ENCODE measurements around the gene IGF1R. TPM values are rescaled to one million over a fixed set of nuclear protein-coding genes. Genes with fewer than 3 reads are reported as not detected.
A peak's percentile ranks its signal among the peaks of the same experiment; 100 is the strongest.

The IGF1R gene
- total and polyA plus RNA-seq, 4 experiments from 2014 or later, result 0.45 to 49.2 (median 25.1) TPM

GRCh38 chr15:98733098-98733497, 84.8 kb downstream of the IGF1R start:
- no peaks in the 10 kb centered on the region for H3K9me3 ChIP-seq (ENCODE audit: control insufficient read depth in 1 of 2, low read length in 2 of 2)
- H3K4me1 ChIP-seq (ENCODE audit: insufficient read depth, low read length), result no peaks in the 10 kb centered on the region
- Mint-ChIP-seq H3K4me1 (peaks cover 0 to 25% (median 11%) of the 10 kb centered on the region in 4 donors), H3K4me3 (no peak overlapping the region), H3K27ac (no peak overlapping the region), H3K36me3 (no peaks in the 10 kb centered on the region), H3K27me3 (peaks cover 0 to 3% of the 10 kb centered on the region in 2 donors), H3K9me3 (no peaks in the 10 kb centered on the region)
- H3K27ac ChIP-seq (ENCODE audit: low read depth, low read length), result no peak overlapping the region
- DNase-seq, result no peak
- H3K36me3 ChIP-seq (ENCODE audit: insufficient read depth, low read length), result no peaks in the 10 kb centered on the region
- ChIA-PET POLR2A (ENCODE audit: partially characterized antibody) (no interaction called here), CTCF (ENCODE audit: partially characterized antibody) (no interaction called here)
- intact Hi-C loops (cut with micrococcal nuclease), result no loop called here
- H3K27me3 ChIP-seq (ENCODE audit: insufficient read depth, low read length), result no peaks in the 10 kb centered on the region
- H3K4me3 ChIP-seq (ENCODE audit: low read length in 2 of 2), result no peak overlapping the region

- H3K36me3 ChIP-seq (ENCODE audit: insufficient read depth, low read length), result no peaks in the 10 kb centered on the region
- H3K9me3 ChIP-seq (ENCODE audit: control insufficient read depth in 1 of 2, low read length in 2 of 2), result no peaks in the 10 kb centered on the region
- intact Hi-C loops (cut with micrococcal nuclease), result no loop called here
- Mint-ChIP-seq H3K4me1 (peaks cover 1 to 32% (median 13%) of the 10 kb centered on the region in 4 donors), H3K9me3 (no peaks in the 10 kb centered on the region), H3K27me3 (peaks cover 0 to 3% of the 10 kb centered on the region in 2 donors), H3K27ac (no peak overlapping the region), H3K36me3 (no peaks in the 10 kb centered on the region), H3K4me3 (no peak overlapping the region)
- no peaks in the 10 kb centered on the region for H3K4me1 ChIP-seq (ENCODE audit: insufficient read depth, low read length)
- no peak overlapping the region for H3K4me3 ChIP-seq (ENCODE audit: low read length in 2 of 2)
- no peak overlapping the region for H3K27ac ChIP-seq (ENCODE audit: low read depth, low read length)
- no peaks in the 10 kb centered on the region for H3K27me3 ChIP-seq (ENCODE audit: insufficient read depth, low read length)
- no peak for DNase-seq
- POLR2A ChIA-PET (ENCODE audit: partially characterized antibody), result no interaction called here
- CTCF ChIA-PET (ENCODE audit: partially characterized antibody), result no interaction called here
These were observed 86.3 kb downstream of the IGF1R start for GRCh38 chr15:98734466-98735199.

GRCh38 chr15:98735304-98735703, 87.0 kb downstream of the IGF1R start:
- Histone ChIP-seq H3K4me1 (ENCODE audit: insufficient read depth, low read length) (no peaks in the 10 kb centered on the region), H3K36me3 (ENCODE audit: insufficient read depth, low read length) (no peaks in the 10 kb centered on the region), H3K27me3 (ENCODE audit: insufficient read depth, low read length) (no peaks in the 10 kb centered on the region), H3K4me3 (ENCODE audit: low read length in 2 of 2) (no peak overlapping the region), H3K9me3 (ENCODE audit: control insufficient read depth in 1 of 2, low read length in 2 of 2) (no peaks in the 10 kb centered on the region), H3K27ac (ENCODE audit: low read depth, low read length) (no peak overlapping the region)
- DNase-seq, result no peak
- H3K4me1 Mint-ChIP-seq, result peaks cover 1 to 32% (median 14%) of the 10 kb centered on the region in 4 donors
- H3K27ac Mint-ChIP-seq, result no peak overlapping the region
- intact Hi-C loops (cut with micrococcal nuclease), result no loop called here
- no peaks in the 10 kb centered on the region for H3K36me3 Mint-ChIP-seq
- ChIA-PET POLR2A (ENCODE audit: partially characterized antibody) (no interaction called here), CTCF (ENCODE audit: partially characterized antibody) (no interaction called here)
- H3K27me3 Mint-ChIP-seq, result peaks cover 0 to 3% of the 10 kb centered on the region in 2 donors
- no peak overlapping the region for H3K4me3 Mint-ChIP-seq
- no peaks in the 10 kb centered on the region for H3K9me3 Mint-ChIP-seq

GRCh38 chr15:98735895-98736617, 87.7 kb downstream of the IGF1R start:
- no peak for DNase-seq
- ChIA-PET POLR2A (ENCODE audit: partially characterized antibody) (no interaction called here), CTCF (ENCODE audit: partially characterized antibody) (no interaction called here)
- Histone ChIP-seq H3K9me3 (ENCODE audit: control insufficient read depth in 1 of 2, low read length in 2 of 2) (no peaks in the 10 kb centered on the region), H3K27ac (ENCODE audit: low read depth, low read length) (no peak overlapping the region), H3K36me3 (ENCODE audit: insufficient read depth, low read length) (no peaks in the 10 kb centered on the region), H3K4me1 (ENCODE audit: insufficient read depth, low read length) (no peaks in the 10 kb centered on the region), H3K4me3 (ENCODE audit: low read length in 2 of 2) (no peak overlapping the region), H3K27me3 (ENCODE audit: insufficient read depth, low read length) (no peaks in the 10 kb centered on the region)
- H3K4me3 Mint-ChIP-seq, result peak overlapping the region in 1 of 8 donors; percentile 23
- H3K4me1 Mint-ChIP-seq, result peaks cover 1 to 32% (median 14%) of the 10 kb centered on the region in 4 donors
- H3K36me3 Mint-ChIP-seq, result no peaks in the 10 kb centered on the region
- no peaks in the 10 kb centered on the region for H3K9me3 Mint-ChIP-seq
- no peak overlapping the region for H3K27ac Mint-ChIP-seq
- intact Hi-C loops (cut with micrococcal nuclease), result no loop called here
- peaks cover 0 to 3% of the 10 kb centered on the region in 2 donors for H3K27me3 Mint-ChIP-seq

GRCh38 chr15:98737159-98737558, 88.8 kb downstream of the IGF1R start:
- Mint-ChIP-seq H3K27me3 (peaks cover 0 to 3% of the 10 kb centered on the region in 2 donors), H3K36me3 (no peaks in the 10 kb centered on the region), H3K9me3 (peaks cover 0 to under 1% (median 0%) of the 10 kb centered on the region in 8 donors), H3K4me3 (no peak overlapping the region), H3K27ac (no peak overlapping the region), H3K4me1 (peaks cover 1 to 32% (median 16%) of the 10 kb centered on the region in 4 donors)
- Histone ChIP-seq H3K4me1 (ENCODE audit: insufficient read depth, low read length) (no peaks in the 10 kb centered on the region), H3K4me3 (ENCODE audit: low read length in 2 of 2) (no peak overlapping the region), H3K27me3 (ENCODE audit: insufficient read depth, low read length) (no peaks in the 10 kb centered on the region), H3K9me3 (ENCODE audit: control insufficient read depth in 1 of 2, low read length in 2 of 2) (no peaks in the 10 kb centered on the region), H3K27ac (ENCODE audit: low read depth, low read length) (no peak overlapping the region), H3K36me3 (ENCODE audit: insufficient read depth, low read length) (no peaks in the 10 kb centered on the region)
- intact Hi-C loops (cut with micrococcal nuclease), result no loop called here
- CTCF ChIA-PET (ENCODE audit: partially characterized antibody), result no interaction called here
- POLR2A ChIA-PET (ENCODE audit: partially characterized antibody), result no interaction called here
- no peak for DNase-seq

GRCh38 chr15:98737721-98738120, 89.4 kb downstream of the IGF1R start:
- Mint-ChIP-seq H3K27ac (no peak overlapping the region), H3K27me3 (peaks cover 0 to 4% of the 10 kb centered on the region in 2 donors), H3K36me3 (no peaks in the 10 kb centered on the region), H3K9me3 (peaks cover 0 to 2% (median 0%) of the 10 kb centered on the region in 8 donors), H3K4me3 (no peak overlapping the region), H3K4me1 (peaks cover 1 to 32% (median 16%) of the 10 kb centered on the region in 4 donors)
- H3K9me3 ChIP-seq (ENCODE audit: control insufficient read depth in 1 of 2, low read length in 2 of 2), result no peaks in the 10 kb centered on the region
- no peaks in the 10 kb centered on the region for H3K4me1 ChIP-seq (ENCODE audit: insufficient read depth, low read length)
- CTCF ChIA-PET (ENCODE audit: partially characterized antibody), result no interaction called here
- no peak overlapping the region for H3K4me3 ChIP-seq (ENCODE audit: low read length in 2 of 2)
- no peak for DNase-seq
- intact Hi-C loops (cut with micrococcal nuclease), result no loop called here
- POLR2A ChIA-PET (ENCODE audit: partially characterized antibody), result no interaction called here
- H3K27ac ChIP-seq (ENCODE audit: low read depth, low read length), result no peak overlapping the region
- H3K36me3 ChIP-seq (ENCODE audit: insufficient read depth, low read length), result no peaks in the 10 kb centered on the region
- H3K27me3 ChIP-seq (ENCODE audit: insufficient read depth, low read length), result no peaks in the 10 kb centered on the region

GRCh38 chr15:98738689-98739401, 90.5 kb downstream of the IGF1R start:
- Histone ChIP-seq H3K36me3 (ENCODE audit: insufficient read depth, low read length) (no peaks in the 10 kb centered on the region), H3K27ac (ENCODE audit: low read depth, low read length) (no peak overlapping the region), H3K9me3 (ENCODE audit: control insufficient read depth in 1 of 2, low read length in 2 of 2) (no peaks in the 10 kb centered on the region), H3K4me3 (ENCODE audit: low read length in 2 of 2) (no peak overlapping the region), H3K4me1 (ENCODE audit: insufficient read depth, low read length) (no peaks in the 10 kb centered on the region), H3K27me3 (ENCODE audit: insufficient read depth, low read length) (no peaks in the 10 kb centered on the region)
- Mint-ChIP-seq H3K4me3 (no peak overlapping the region), H3K36me3 (no peaks in the 10 kb centered on the region), H3K27ac (no peak overlapping the region), H3K27me3 (peaks cover 0 to 4% of the 10 kb centered on the region in 2 donors), H3K4me1 (peaks cover 5 to 31% (median 23%) of the 10 kb centered on the region in 4 donors), H3K9me3 (peaks cover 0 to 2% (median 0%) of the 10 kb centered on the region in 8 donors)
- POLR2A ChIA-PET (ENCODE audit: partially characterized antibody), result no interaction called here
- CTCF ChIA-PET (ENCODE audit: partially characterized antibody), result no interaction called here
- intact Hi-C loops (cut with micrococcal nuclease), result no loop called here
- DNase-seq, result no peak
